ENCODE measurements around the gene PRPF4. TPM values are rescaled to one million over a fixed set of nuclear protein-coding genes. Genes with fewer than 3 reads are reported as not detected.
"Not testable (repeated sequence)": the region's sequence is repeated elsewhere in the genome, so short reads cannot be mapped to it uniquely, and the experiment has no call there.

PRPF4 gene
- polyA plus RNA-seq (ENCODE audit: insufficient read length in 4 of 4): 10 to 100 TPM; 30.9 to 44.2 (median 36.2) TPM

DNA sequence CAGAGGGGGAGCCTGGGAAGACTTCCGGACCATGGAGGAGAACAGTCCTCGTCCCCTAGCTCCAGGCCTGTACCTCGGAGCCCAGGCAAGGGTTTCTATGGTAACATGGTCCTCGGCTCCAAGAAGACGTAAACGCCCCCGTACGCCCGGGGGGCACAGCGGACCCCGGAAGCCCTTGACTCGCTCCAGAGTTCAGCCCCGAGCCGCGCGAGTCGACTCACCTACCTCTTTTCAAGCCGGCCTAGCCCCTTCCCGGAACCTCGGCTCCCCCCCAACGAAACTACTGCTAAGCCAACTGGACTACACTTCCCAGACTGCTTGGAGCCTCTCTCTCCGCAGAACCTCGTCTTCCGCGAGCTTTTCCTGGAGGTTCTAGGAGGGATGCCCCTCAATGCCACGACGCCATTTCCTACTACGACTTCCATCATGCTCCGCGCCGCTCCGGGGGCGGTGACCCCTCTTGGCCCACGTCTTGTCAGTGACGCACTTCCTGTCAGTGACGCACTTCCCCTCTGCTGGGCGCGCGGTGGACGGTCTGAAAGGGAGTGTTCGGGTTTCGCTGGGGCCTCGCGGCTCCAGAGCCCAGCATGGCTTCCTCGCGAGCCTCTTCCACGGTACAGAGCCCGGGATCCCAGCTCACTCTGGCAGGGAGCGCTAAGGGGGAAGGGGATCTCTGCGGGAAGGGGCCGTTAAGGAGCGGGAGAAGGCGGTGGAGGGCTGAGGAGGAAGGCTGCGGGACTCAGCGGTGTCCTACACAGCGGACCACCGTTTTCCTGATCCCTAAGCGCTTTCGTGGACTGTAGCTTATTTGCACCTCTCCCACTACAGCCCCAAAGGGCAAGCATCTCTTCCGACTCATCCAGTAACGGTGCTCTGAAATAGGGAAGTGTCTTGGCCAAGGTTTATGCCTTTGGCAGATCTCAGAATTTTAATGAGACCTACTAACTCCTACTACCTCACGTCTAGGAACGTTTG is at the start of gene PRPF4, which contains the start of gene CDC26:
TSS of gene PRPF4 (plus strand) at position 502 of the 975 bp plus-strand sequence. CDS start at position 588, 86 bp downstream.
TSS of gene CDC26 (minus strand) at position 416 of the 975 bp plus-strand sequence. CDS start 3,065 bp downstream, outside the sequence.
- peak; percentile 92 to 97 (median 96) for DNase-seq (ENCODE audit: low read depth in 4 of 4, low spot score in 2 of 4)

DNA sequence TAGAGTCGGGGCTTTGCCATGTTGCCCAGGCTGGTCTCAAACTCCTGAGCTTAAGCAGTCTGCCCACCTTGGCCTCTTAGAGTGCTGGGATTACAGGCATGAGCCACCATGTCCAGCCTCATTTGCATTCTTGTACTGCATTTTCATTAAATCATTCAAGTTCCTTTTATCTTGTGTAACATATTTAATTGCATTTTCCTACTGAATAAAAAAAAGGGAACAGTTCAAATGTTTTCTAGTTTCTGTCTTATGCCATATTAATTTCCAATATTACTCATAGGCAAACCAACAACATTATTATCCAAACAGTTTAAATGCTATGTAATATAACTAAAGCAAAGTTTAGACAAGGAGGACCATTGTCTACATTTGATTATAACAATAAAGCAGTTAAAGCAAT is 48.0 kb upstream of the PRPF4 start:
- no peak for DNase-seq (ENCODE audit: low read depth in 4 of 4, low spot score in 2 of 4)

DNA sequence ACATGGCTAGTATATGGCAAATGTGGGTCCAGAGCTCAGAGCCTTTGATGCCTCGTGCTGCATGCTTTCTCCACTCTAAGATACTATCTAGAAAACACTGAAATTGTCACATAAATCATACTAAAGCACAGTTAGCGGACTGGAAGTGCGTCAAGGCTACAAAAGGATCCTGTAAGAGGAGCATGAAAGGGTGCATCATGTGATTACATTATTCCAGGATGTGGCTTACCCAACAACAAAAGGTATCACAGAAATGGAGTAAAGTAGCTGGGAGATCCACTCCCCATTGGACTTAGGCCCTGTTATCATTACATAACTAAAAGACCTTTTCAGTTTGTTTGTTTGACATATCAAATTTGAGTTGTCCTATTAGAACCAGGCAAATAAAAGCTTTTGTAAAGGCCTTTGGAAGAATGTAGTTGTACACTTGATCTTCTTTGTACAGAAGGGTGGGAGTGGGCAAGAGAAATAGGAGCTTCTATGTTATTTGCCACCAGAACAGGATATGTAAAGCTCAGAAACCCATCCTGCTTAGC is 47.3 kb upstream of the PRPF4 start:
- no peak for DNase-seq (ENCODE audit: low read depth in 4 of 4, low spot score in 2 of 4)

DNA sequence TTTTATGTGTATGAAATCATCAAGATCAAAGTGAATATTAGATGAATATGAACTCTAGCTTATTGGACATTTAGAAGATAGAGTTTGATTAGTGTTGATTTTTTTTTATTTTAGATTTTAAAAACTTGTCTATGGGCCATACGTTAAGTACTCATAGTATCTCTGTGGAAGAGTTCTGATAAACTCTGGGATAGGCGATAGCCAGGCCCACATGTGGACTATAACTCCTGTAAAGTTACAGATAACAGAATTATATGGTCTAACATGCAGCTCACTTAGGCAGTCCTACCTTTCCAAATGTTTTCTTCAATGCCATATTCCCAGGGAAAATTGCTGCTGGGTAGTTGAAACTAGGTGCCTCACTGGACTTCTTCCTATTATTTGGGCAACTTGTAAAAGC is 43.8 kb upstream of the PRPF4 start:
- no peak for DNase-seq (ENCODE audit: low read depth in 4 of 4, low spot score in 2 of 4)

DNA sequence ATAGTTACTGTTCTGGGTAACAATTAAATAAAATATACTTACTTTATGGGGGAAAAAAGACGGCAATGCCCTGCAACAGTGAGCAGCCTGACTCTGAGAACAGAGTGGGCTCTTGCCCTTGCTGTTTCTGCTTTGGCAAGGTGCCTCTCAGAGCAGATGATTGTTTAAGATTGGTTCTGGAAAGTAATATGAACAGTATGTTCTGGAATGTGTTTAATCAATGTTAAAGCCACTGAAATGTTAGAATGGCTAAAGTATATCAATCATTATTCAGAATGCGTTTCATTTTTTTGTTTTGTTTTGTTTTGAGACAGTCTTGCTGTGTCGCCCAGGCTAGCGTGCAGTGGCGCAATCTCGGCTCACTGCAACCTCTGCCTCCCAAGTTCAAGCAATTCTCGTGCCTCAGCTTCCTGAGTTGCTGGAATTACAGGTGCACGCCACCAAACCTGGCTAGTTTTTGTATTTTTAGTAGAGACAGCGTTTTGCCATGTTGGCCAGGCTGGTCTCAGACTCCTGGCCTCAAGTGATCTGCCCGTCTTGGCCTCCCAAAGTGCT is 39.7 kb upstream of the PRPF4 start:
- not testable (repeated sequence) for DNase-seq (ENCODE audit: low read depth in 4 of 4, low spot score in 2 of 4)

DNA sequence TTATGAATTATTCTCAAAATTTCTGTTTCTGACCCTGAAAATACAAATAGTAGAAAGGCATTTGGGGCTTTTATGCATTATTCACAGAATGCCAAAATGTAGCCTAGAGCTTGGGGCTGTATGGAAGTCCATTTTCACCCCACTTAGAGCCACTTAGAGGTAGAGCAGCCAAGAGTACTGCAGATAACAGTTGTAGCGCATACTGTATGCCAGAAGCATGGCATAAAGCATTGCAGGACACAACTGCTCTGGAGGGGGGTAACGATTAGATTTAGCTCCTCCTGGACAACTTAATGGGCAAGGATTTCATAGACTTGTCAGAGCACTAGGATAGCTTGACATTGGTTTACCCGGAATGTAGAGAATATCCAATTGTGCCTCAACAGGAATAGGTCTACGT is 38.4 kb upstream of the PRPF4 start:
- no peak for DNase-seq (ENCODE audit: low read depth in 4 of 4, low spot score in 2 of 4)

DNA sequence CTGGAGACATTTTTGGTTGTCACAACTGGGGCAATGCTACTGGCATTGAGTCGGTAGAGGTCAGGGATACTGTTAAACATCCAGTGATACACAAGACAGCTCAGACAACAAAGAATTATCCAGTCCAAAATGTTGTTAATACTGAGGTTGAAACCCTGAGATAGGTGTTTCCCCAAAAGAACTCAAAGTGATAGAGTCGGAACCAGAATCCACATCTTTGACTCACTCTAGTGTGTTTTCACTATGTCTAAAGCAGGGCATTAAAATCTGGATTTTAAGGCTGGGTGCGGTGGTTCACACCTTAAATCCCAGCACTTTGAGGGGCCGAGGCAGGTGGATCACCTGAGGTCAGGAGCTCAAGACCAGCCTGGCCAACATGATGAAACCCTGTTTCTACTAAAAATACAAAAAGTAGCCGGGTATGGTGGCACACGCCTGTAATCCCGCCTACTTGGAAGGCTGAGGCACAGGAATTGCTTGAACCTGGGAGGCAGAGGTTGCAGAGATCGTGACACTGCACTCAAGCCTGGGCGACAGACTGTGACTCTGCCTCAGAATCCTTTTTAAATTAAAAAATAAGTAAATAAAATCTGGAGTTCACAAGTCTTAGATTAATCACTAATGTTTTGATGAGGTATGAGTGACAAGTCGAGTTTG is 37.1 kb upstream of the PRPF4 start:
- no peak for DNase-seq (ENCODE audit: low read depth in 4 of 4, low spot score in 2 of 4)

DNA sequence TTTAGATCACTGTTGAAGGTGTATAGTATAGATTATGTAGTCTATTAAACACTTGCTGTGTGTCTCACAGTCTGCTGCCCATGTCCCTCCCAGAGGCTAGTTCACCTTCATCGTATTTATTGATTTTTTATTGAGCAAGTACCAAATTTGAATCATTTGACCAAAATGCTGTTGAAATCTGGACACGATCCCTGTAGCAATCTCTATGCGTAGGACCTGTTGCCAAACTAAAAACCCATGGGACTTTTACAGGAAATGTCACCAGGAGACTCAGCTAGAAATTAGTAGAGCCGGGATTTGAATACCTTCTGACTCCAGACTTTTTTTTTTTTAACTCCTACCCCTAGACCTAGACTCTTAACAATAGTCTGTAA is 36.6 kb upstream of the PRPF4 start:
- DNase-seq (ENCODE audit: low read depth in 4 of 4, low spot score in 2 of 4): no peak

DNA sequence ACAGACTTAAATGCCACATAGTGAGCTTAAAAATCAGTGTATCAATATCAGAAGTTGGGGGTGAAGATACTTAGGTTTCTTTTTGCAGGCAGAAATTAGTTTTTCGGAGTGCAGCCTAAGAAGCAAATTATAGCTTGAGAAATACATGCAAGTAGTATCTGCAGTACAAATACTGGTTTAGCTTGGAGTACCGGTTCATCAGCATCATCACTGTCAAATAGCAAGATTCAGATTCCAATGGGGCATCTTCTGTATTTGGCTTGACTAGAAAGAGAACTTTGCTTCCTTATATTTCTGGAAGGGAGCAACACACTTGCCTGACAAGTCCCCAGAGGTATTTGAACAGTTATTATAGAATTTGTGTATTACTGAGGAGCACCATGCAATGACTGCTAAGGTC is 34.3 kb upstream of the PRPF4 start:
- DNase-seq (ENCODE audit: low read depth in 4 of 4, low spot score in 2 of 4): no peak

DNA sequence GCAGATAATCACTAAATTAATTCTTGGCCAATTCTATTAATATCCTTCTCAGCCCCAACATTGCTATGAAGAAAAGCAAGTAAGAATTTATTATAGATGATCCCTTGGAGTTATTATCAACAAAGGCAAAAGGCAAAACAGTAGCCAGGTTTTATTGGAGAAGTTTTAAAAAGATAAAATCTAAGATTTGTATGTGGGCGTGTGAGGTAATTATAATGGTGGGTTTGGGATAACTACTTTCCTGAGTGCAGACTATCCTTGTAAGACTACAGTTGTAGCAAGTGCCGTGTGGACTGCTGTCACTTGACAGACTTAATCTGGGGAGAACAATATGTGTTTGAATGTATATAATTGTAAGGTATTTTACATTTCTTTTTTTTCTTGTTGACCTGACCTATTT is 30.9 kb upstream of the PRPF4 start:
- DNase-seq (ENCODE audit: low read depth in 4 of 4, low spot score in 2 of 4): no peak

DNA sequence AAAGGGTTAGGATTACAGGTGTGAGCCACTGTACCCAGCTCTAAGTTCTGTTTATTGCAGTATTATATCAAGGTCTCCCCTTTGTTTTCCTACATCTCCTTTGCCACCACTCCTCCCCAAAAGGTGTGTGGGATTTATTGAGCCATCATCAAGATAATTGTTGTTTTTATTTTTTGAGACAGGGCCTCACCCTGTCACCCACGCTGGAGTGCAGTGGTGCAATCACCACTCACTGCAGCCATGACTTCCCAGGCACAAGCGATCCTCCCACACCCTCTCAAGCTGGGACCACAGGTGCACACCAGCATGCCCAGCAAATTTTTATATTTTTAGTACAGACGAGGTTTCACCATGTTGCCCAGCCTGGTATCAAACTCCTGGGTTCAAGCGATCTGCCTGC is 29.6 kb upstream of the PRPF4 start:
- DNase-seq (ENCODE audit: low read depth in 4 of 4, low spot score in 2 of 4): no peak

DNA sequence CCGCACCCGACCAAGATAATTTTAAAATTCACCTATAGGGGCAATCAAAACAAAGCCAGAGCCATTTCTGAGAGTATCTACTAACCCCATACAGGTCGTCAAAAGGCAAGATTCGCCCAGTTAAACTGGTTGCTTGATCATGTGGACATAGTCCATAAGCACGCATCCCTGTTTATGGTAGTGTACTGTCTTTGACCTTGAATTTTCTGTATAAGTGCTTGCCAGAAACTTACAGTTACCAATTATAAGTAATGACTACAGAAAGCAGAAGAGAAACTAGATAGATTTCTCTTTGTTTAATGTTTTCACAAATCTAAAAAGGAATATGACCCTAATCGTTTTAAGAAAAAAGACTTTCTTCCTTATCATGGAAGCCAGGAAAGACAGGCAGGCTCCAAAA is 28.5 kb upstream of the PRPF4 start:
- no peak for DNase-seq (ENCODE audit: low read depth in 4 of 4, low spot score in 2 of 4)

DNA sequence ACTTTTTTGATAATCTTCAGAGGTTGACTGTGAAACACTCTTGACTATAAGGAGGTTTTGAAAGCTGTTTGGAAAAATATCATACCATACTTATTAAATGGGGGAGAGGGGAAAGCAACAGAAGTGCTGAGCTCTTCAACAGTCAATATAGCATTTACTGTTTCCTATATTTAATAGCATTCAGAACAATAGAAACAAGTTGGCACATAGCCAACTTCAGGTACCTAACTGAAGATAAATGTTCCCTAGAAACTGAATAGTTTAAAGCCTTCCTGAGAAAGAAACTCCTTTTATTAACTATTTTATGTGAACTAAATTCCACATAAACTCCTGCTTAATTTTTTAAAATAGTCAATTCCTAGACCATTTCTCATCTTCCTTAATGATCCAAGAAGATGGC is 27.8 kb upstream of the PRPF4 start:
- DNase-seq (ENCODE audit: low read depth in 4 of 4, low spot score in 2 of 4): no peak

DNA sequence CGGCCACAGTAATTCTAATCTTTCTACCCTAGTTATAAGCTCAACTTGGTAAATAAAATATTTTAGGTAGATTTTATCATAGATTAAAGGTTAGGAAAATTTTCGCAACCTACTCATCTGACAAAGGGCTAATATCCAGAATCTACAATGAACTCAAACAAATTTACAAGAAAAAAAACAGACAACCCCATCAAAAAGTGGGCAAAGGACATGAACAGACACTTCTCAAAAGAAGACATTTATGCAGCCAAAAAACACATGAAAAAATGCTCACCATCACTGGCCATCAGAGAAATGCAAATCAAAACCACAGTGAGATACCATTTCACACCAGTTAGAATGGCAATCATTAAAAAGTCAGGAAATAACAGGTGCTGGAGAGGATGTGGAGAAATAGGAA is 25.8 kb upstream of the PRPF4 start:
- not testable (repeated sequence) for DNase-seq (ENCODE audit: low read depth in 4 of 4, low spot score in 2 of 4)

DNA sequence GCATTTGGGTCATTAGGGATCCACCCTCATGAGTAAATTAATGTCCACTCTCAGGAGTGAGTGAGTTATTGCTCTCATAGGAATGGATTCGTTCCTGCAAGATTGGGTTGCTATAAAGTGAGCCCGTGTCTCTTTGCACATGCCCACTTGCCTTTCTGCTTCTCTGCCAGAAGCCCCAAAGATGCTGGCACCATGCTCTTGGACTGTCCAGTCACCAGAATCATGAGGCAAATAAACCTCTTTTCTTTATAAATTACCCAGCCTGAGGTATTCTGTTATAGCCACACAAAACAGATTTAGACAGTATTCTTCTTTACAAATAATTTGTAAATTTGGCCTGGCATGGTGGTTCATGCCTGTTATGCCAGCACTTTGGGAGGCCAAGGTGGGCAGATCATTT is 24.7 kb upstream of the PRPF4 start:
- DNase-seq (ENCODE audit: low read depth in 4 of 4, low spot score in 2 of 4): no peak

DNA sequence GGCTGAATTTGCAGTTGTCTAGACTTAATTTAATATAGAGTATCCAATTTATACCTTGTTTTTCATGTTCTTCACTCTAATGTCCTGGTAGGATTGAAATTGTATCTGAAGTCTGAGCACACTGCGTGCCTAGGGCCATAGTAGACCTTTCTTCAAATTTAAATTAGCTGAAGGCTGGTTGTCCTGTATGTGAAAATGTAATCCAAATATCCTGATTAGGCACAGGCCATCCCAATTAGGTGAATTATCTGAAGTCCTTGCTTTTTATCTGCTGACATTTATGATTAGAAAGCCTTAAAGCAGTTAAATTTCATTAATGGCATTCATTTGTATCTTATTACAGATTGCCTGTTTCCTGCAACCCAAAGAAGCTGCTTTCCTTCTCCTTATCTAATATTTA is 20.5 kb upstream of the PRPF4 start:
- DNase-seq (ENCODE audit: low read depth in 4 of 4, low spot score in 2 of 4): no peak

DNA sequence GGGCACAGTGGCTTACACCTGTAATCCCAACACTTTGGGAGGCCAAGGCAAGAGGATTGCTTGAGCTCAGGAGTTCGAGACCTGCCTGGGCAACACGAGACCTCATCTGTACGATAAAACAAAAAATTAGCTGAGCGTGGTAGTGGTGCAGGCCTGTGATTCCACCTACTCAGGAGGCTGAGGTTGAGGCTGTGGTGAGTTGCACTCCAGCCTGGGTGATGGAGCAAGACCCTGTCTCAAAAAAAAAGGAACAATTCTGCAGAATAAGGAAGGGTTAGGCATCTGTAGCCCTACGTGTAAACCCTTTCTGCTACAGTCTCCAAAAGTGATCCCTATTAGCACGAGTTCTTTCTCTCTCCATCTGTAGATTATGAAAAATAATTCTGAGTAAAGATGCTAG is 20.0 kb upstream of the PRPF4 start:
- no peak for DNase-seq (ENCODE audit: low read depth in 4 of 4, low spot score in 2 of 4)

DNA sequence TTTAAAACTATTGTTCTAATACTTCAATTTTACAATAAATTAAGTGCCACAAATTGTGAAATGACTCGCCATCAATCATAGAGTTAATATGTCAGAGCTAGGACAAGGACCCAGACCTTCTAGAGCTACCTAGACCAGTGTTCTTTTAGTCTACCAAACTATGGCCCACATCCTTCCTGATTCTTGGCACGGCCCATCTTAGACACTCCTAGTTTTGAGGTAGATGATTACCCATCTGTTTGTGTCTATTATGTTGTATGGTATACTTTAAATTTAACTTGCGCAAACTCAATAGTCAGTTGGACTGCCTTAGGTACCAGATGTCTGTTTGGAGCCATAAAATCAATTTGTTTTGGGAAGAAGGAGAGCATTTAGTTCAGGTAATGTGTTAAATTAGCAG is 17.6 kb upstream of the PRPF4 start:
- no peak for DNase-seq (ENCODE audit: low read depth in 4 of 4, low spot score in 2 of 4)

DNA sequence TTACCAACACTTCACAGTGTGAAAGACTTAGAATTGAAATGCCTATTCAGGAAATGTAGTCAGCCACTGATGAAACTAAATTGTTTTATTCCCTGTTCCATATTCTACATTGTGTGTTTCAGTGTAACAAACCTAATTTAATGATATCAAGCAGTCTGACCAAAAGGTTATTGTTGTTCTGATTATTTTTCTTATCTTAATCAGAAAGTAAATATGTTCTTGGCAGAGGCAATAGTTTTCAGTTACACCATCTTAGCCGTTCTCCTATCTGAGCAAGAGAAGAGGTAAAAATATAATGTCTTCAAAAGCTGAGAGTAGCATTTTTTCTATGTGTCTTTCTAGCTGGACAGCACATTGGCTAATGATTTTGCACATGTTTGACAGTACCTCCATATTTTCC is 17.2 kb upstream of the PRPF4 start:
- DNase-seq (ENCODE audit: low read depth in 4 of 4, low spot score in 2 of 4): no peak

DNA sequence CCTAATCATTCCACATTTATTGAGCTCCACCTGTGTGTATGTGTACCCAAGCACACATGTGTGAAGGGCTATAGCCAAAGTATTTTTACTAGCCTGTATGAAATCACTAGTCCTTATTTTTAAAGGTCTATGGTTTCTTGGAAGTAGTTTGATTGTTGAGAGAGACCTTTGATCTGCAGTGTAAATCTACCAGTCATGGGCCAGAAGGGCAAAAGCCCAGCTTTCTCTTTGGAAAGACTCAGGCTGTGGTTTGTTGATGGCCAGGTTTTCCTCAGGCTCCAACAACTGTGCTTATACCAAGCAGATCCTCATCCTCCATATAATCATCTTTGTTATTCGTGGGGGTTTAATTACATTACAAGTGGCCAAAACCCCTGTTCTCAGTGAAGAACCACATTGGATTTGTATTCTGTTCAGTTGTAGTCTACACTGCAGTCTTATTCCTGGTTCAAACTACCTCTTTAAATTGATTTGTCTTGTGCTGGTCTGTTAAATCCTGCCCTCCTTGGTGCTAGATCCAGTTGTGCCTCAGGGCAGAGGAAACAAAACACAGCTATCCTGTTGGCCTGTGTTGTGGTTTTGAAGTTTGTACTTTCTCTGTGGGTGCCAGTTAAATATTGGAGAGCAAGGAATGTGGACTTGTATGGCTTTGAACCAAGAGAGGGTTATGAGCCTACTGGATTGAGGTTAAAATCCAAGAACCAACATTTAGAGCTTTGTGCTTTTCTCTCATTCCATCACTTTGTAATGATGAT is 13.4 kb upstream of the PRPF4 start:
- no peak for DNase-seq (ENCODE audit: low read depth in 4 of 4, low spot score in 2 of 4)
